ENCODE results near the gene PSPN.

PSPN gene

DNA sequence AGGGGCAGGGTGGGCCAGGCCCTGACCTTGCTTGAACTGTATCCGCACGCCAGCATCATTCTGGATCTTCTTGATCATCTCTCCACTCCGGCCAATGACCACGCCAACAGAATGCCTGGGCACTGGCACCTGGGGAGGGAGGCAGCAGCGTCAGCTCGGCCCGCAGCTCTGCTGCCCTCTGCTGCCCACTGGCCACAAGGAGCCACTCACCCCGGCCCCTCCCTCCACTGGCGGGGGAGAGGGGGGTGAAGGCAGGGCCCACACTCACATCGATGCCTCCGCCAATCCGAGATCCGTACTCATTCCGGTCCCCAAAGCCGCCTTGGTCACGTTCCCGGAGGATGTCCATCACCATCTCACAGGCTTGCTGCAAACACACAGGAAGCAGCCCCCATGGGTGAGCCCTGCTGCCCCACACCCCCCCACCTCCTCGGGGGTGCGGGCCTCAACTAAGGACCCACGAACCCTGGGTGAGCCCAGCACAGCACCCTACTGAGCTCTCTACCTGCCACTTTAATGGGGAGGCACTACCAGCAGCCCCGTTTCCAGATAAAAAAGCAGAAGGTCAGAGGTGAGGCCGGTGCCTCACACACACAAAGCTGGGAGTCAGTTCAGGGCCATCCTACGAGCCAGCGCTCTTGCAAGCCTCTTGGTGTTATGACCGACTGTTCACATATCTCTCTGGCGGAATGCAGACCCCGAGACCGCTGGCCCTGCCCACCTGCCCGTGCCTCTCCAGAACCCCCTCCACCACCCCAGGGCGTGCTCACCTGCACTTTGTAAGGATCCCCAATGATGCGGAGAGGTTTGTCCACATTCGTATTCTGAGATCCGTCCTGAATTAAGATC, 42.2 kb upstream of the PSPN start:
- TF ChIP-seq CTCF (IDR thresholded peaks at IDR 0.05; ENCODE audit: borderline replicate concordance, insufficient read depth, low read depth, low read length) = no peak
- H3K4me3 ChIP-seq (ENCODE audit: low read depth, low read length) = no peak overlapping the region

DNA sequence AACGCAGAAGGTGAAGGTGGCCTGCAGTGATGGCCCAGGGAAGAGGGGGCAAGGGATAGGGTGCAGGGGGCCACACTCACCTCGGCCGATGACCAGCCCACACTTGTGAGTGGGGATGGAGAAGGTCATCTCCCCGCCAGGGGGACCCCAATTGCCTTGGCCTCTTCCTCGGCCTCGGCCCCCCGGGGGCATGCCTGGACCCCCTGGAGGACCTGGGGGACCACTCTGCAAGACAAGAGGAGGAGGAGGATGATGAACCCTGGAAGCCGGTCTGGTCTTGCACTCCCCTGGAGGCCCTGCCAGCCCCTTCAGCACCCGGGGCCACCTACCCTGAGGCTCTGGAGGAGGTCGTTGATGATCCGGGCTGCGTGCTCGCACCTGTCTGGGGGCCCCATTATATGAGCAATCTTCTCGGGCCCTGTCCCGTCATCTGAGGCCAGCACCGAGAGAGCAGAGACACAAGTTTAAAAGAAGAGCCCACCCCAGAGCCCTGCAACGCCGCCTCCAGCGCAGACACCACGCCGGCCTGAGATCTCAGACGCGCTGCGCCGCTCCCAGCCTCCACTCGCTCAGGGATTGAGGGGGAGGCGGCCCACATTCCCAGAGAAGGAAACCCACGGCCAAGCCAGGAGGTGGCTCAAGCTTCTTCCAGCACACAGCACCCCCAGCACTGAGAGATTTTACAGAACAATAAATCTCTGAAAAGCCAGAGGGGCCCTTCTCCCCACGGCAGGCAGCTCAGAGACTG, 41.1 kb upstream of the PSPN start:
- H3K4me3 ChIP-seq (ENCODE audit: low read depth, low read length) = no peak overlapping the region
- no peak for TF ChIP-seq CTCF (IDR thresholded peaks at IDR 0.05; ENCODE audit: borderline replicate concordance, insufficient read depth, low read depth, low read length)

- no peak overlapping the region for H3K4me3 ChIP-seq (ENCODE audit: low read depth, low read length)
- TF ChIP-seq CTCF (IDR thresholded peaks at IDR 0.05; ENCODE audit: borderline replicate concordance, insufficient read depth, low read depth, low read length) = no peak
These were observed 40.0 kb upstream of the PSPN start for GRCh38 chr19:6415591-6416190.

DNA sequence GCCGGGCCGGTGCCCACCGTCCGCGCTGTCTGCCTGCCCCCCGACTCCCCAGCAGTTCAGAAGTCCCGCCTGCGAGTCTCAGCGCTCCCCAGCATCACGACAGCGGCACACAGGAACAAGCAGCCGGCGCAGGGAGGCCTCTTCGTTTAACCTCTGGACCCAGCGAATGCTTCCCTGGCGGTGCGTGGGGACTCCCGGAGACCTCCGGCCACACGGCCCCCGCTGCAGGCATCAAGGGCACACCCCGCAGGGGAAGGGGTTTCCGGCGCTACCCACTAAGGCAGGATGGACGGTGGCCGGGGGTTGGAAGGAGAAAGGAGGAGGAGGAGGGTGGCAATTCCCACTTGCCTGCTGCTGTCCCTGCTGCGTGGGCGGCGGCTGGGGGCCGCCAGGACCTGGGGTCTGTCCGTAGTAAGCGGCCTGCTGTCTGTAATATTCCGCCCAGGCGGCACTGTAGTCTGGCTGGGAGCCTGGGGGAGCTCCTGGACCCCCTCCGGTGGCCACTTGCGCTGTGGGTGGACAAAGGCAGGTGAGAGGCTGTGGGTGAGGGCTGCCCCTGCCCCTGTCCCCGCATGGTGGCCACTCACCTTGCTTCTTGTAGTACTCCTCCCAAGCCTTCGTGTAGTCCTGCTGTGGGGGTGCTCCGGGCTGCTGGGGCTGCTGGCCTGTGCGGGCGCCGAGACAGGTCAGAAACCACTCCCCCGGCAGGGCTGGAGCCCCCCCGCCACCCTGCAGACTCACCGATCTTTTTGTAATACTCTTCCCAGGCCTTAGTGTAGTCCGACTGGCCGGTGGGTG, 39.3 kb upstream of the PSPN start:
- no peak overlapping the region for H3K4me3 ChIP-seq (ENCODE audit: low read depth, low read length)
- TF ChIP-seq CTCF (IDR thresholded peaks at IDR 0.05; ENCODE audit: borderline replicate concordance, insufficient read depth, low read depth, low read length) = no peak

- no peak overlapping the region for H3K4me3 ChIP-seq (ENCODE audit: low read depth, low read length)
- TF ChIP-seq CTCF (IDR thresholded peaks at IDR 0.05; ENCODE audit: borderline replicate concordance, insufficient read depth, low read depth, low read length) = no peak
These were observed 38.2 kb upstream of the PSPN start for GRCh38 chr19:6413721-6414643.

- H3K4me3 ChIP-seq (ENCODE audit: low read depth, low read length) = no peak overlapping the region
- no peak for TF ChIP-seq CTCF (IDR thresholded peaks at IDR 0.05; ENCODE audit: borderline replicate concordance, insufficient read depth, low read depth, low read length)
These were observed 37.6 kb upstream of the PSPN start for GRCh38 chr19:6413291-6413690.

Measured in GM12875 (cell line).